ENCODE results near the gene DCAF10. TPM values are rescaled to one million over a fixed set of nuclear protein-coding genes. Genes with fewer than 3 reads are reported as not detected.

DCAF10 gene
- total and polyA plus RNA-seq, 10 of the 15 experiments (the other 5 are each of a cell fraction or from before 2014, with no cell fraction given): 3.9 to 21.7 (median 9.8) TPM

DNA sequence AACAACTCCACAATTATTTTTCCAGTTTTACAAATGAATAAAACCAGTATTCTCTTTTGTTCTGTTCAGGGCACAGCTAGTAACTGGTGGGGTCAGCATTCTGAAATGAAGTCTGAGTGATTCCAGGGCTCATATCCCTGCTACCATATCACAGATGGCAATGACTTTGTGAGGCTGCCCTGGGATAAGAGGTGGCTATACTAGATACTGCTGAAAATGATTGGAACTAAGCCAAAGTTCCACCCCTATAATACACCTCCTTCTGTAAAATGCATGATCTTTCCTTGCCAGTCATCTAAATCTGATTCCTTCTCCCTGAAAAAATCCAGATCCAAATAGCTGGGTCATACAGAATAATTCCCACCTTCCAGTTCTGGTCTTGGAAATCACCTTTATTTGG, 88.9 kb downstream of the DCAF10 start:
- ChIA-PET SMC1A (ENCODE audit: uncharacterized antibody, unreplicated experiment) (interaction anchor here (0.7 kb wide), 1 partner anchor 102 kb away, joined by 3 read pairs; no protein-coding TSS in a partner anchor), RAD21 (ENCODE audit: unreplicated experiment) (interaction anchor here (1.4 kb wide), 1 partner anchor 14 kb away, joined by 3 read pairs; no protein-coding TSS in a partner anchor), CTCF (interaction anchor here (0.6 kb wide), 1 partner anchor 1674 kb away, joined by 3 read pairs; no protein-coding TSS in a partner anchor), POLR2A (no interaction called here)
- ATAC-seq (no peak), DNase-seq (ENCODE audit: low read depth, low spot score) (no peak), FAIRE-seq (no peak)
- Histone ChIP-seq H3K9me3 (replicated peaks; ENCODE audit: control insufficient read depth, insufficient read depth, low read length) (no peaks in the 10 kb centered on the region), H3K4me2 (ENCODE audit: control insufficient read depth, insufficient read depth) (no peak overlapping the region), H3K4me1 (ENCODE audit: control insufficient read depth, insufficient read depth, low read length) (no peaks in the 10 kb centered on the region), H3K9ac (ENCODE audit: control insufficient read depth, insufficient read depth, low read length) (no peak overlapping the region), H3K4me3 (no peak overlapping the region), H3K27me3 (replicated peaks in 1 of 2; ENCODE audit: control insufficient read depth in 2 of 2, insufficient read depth in 2 of 2, low read length in 1 of 2) (no peaks in the 10 kb centered on the region), H3K36me3 (ENCODE audit: control insufficient read depth in 2 of 2, insufficient read depth in 2 of 2, low read length in 1 of 2) (peaks cover 1 to 9% of the 10 kb centered on the region in 2 experiments; a peak in 3 of 4 replicates), H3K27ac (ENCODE audit: control insufficient read depth, insufficient read depth) (no peak overlapping the region), H3K79me2 (ENCODE audit: control insufficient read depth, insufficient read depth, low read length) (no peaks in the 10 kb centered on the region), H4K20me1 (ENCODE audit: control insufficient read depth, insufficient read depth) (no peaks in the 10 kb centered on the region), H2AFZ (ENCODE audit: control insufficient read depth, low read depth, low read length) (no peak overlapping the region)
- intact Hi-C loops (cut with micrococcal nuclease; ENCODE audit: unreplicated experiment) (no loop called here), in situ Hi-C loops (cut with MboI) (no loop called here)
- no TSS peak for BruUV-seq (replicated peaks)
- TF ChIP-seq CHD4 (IDR thresholded peaks at IDR 0.05) (no peak), PML (IDR thresholded peaks at IDR 0.05; ENCODE audit: low read length) (no peak), SIX5 (IDR thresholded peaks at IDR 0.05; ENCODE audit: low read depth, low read length, severe bottlenecking) (no peak), MEF2A (IDR thresholded peaks at IDR 0.05; ENCODE audit: insufficient read depth, low read depth, low read length) (no peak), BCL11A (IDR thresholded peaks at IDR 0.05; ENCODE audit: low read depth, low read length) (no peak), ZBTB40 (IDR thresholded peaks at IDR 0.05; ENCODE audit: borderline replicate concordance) (no peak), TARDBP (IDR thresholded peaks at IDR 0.05; ENCODE audit: borderline replicate concordance) (no peak), CTCF (IDR thresholded peaks at IDR 0.05 in 2 of 3, conservative IDR thresholded peaks at IDR 0.05 in 1 of 3; ENCODE audit: control insufficient read depth in 2 of 3, extremely low read depth in 1 of 3, insufficient read depth in 1 of 3, low read depth in 3 of 3, low read length in 3 of 3) (no peak), E4F1 (IDR thresholded peaks at IDR 0.05; ENCODE audit: borderline replicate concordance, partially characterized antibody) (no peak), ELK1 (IDR thresholded peaks at IDR 0.05; ENCODE audit: low read depth, low read length) (no peak)
- TF ChIP-seq, protein P1, sequence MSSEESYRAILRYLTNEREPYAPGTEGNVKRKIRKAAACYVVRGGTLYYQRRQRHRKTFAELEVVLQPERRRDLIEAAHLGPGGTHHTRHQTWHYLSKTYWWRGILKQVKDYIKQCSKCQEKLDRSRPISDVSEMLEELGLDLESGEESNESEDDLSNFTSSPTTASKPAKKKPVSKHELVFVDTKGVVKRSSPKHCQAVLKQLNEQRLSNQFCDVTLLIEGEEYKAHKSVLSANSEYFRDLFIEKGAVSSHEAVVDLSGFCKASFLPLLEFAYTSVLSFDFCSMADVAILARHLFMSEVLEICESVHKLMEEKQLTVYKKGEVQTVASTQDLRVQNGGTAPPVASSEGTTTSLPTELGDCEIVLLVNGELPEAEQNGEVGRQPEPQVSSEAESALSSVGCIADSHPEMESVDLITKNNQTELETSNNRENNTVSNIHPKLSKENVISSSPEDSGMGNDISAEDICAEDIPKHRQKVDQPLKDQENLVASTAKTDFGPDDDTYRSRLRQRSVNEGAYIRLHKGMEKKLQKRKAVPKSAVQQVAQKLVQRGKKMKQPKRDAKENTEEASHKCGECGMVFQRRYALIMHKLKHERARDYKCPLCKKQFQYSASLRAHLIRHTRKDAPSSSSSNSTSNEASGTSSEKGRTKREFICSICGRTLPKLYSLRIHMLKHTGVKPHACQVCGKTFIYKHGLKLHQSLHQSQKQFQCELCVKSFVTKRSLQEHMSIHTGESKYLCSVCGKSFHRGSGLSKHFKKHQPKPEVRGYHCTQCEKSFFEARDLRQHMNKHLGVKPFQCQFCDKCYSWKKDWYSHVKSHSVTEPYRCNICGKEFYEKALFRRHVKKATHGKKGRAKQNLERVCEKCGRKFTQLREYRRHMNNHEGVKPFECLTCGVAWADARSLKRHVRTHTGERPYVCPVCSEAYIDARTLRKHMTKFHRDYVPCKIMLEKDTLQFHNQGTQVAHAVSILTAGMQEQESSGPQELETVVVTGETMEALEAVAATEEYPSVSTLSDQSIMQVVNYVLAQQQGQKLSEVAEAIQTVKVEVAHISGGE (CRISPR knock-in tag; IDR thresholded peaks at IDR 0.05): no peak

Data from GM12878 (cell line).